ENCODE data around the gene FAM131C. TPM values are rescaled to one million over a fixed set of nuclear protein-coding genes. Genes with fewer than 3 reads are reported as not detected.

Gene FAM131C
- total RNA-seq, 1 donor from 2014 or later = 1.9 TPM

GRCh38 chr1:16013220-16013907 lies 60.1 kb downstream of the FAM131C start:
- Mint-ChIP-seq H3K9me3 (no peaks in the 10 kb centered on the region), H3K36me3 (no peaks in the 10 kb centered on the region), H3K27me3 (ENCODE audit: low read depth) (no peaks in the 10 kb centered on the region), H3K4me1 (peaks cover 38% of the 10 kb centered on the region), H3K4me3 (peak overlapping the region; percentile 28), H3K27ac (peak overlapping the region; percentile 89)
- peak in 1 of 2 experiments; percentile 54 for DNase-seq (ENCODE audit: low spot score in 2 of 2, unreplicated experiment in 2 of 2)
- TF ChIP-seq CTCF (IDR thresholded peaks at IDR 0.05; ENCODE audit: unreplicated experiment) = no peak

- no peak overlapping the region for H3K4me3 Mint-ChIP-seq
- TF ChIP-seq CTCF (IDR thresholded peaks at IDR 0.05; ENCODE audit: unreplicated experiment) = no peak
- H3K36me3 Mint-ChIP-seq = no peaks in the 10 kb centered on the region
- no peak overlapping the region for H3K27ac Mint-ChIP-seq
- peaks cover 32% of the 10 kb centered on the region for H3K4me1 Mint-ChIP-seq
- no peaks in the 10 kb centered on the region for H3K27me3 Mint-ChIP-seq (ENCODE audit: low read depth)
- no peaks in the 10 kb centered on the region for H3K9me3 Mint-ChIP-seq
- peak in 1 of 2 experiments; percentile 50 for DNase-seq (ENCODE audit: low spot score in 2 of 2, unreplicated experiment in 2 of 2)
Observed at GRCh38 chr1:16012590-16013219, 60.7 kb downstream of the FAM131C start.

GRCh38 chr1:16011936-16012589 lies 61.4 kb downstream of the FAM131C start:
- no peaks in the 10 kb centered on the region for H3K9me3 Mint-ChIP-seq
- H3K4me1 Mint-ChIP-seq = peaks cover 25% of the 10 kb centered on the region
- H3K27me3 Mint-ChIP-seq (ENCODE audit: low read depth) = no peaks in the 10 kb centered on the region
- H3K36me3 Mint-ChIP-seq = no peaks in the 10 kb centered on the region
- no peak overlapping the region for H3K27ac Mint-ChIP-seq
- no peak for TF ChIP-seq CTCF (IDR thresholded peaks at IDR 0.05; ENCODE audit: unreplicated experiment)
- H3K4me3 Mint-ChIP-seq = no peak overlapping the region
- DNase-seq (ENCODE audit: low spot score in 2 of 2, unreplicated experiment in 2 of 2) = no peak

GRCh38 chr1:16010837-16011236 lies 62.6 kb downstream of the FAM131C start:
- no peak overlapping the region for H3K27ac Mint-ChIP-seq

GRCh38 chr1:16009678-16010077 lies 63.8 kb downstream of the FAM131C start:
- Mint-ChIP-seq H3K27ac (no peak overlapping the region), H3K4me3 (no peak overlapping the region), H3K36me3 (no peaks in the 10 kb centered on the region), H3K27me3 (ENCODE audit: low read depth) (no peaks in the 10 kb centered on the region), H3K4me1 (peaks cover 13% of the 10 kb centered on the region), H3K9me3 (no peaks in the 10 kb centered on the region)
- no peak for TF ChIP-seq CTCF (IDR thresholded peaks at IDR 0.05; ENCODE audit: unreplicated experiment)
- no peak for DNase-seq (ENCODE audit: low spot score in 2 of 2, unreplicated experiment in 2 of 2)

More at GRCh38 chr1:16010837-16011236, 62.6 kb downstream of the FAM131C start:
- no peaks in the 10 kb centered on the region for H3K36me3 Mint-ChIP-seq
- H3K4me1 Mint-ChIP-seq = peaks cover 21% of the 10 kb centered on the region
- no peak overlapping the region for H3K4me3 Mint-ChIP-seq
- H3K9me3 Mint-ChIP-seq = no peaks in the 10 kb centered on the region
- no peaks in the 10 kb centered on the region for H3K27me3 Mint-ChIP-seq (ENCODE audit: low read depth)
- DNase-seq (ENCODE audit: low spot score in 2 of 2, unreplicated experiment in 2 of 2) = no peak
- TF ChIP-seq CTCF (IDR thresholded peaks at IDR 0.05; ENCODE audit: unreplicated experiment) = no peak

Data from mesothelial cell of epicardium (in vitro differentiated cells).